ENCODE data around the gene GFRA1. TPM values are rescaled to one million over a fixed set of nuclear protein-coding genes. Genes with fewer than 3 reads are reported as not detected.

The GFRA1 gene
- total RNA-seq, 2 experiments from 2014 or later, result not detected

- Histone ChIP-seq H3K27me3 (ENCODE audit: control insufficient read depth in 1 of 2, insufficient read depth in 2 of 2, low read length in 2 of 2) (no peaks in the 10 kb centered on the region), H3K4me1 (ENCODE audit: insufficient read depth, low read length) (no peaks in the 10 kb centered on the region), H3K9me3 (ENCODE audit: control insufficient read depth in 1 of 2, insufficient read depth in 1 of 2, low read length in 2 of 2) (peaks cover 0 to 4% of the 10 kb centered on the region in 2 experiments), H3K4me3 (ENCODE audit: low read length) (no peak overlapping the region), H3K36me3 (ENCODE audit: insufficient read depth, low read length) (no peaks in the 10 kb centered on the region), H3K27ac (ENCODE audit: low read depth in 1 of 2, low read length in 2 of 2) (no peak overlapping the region)
- H3K36me3 Mint-ChIP-seq (ENCODE audit: low read depth), result no peaks in the 10 kb centered on the region
- ATAC-seq (ENCODE audit: poor library complexity), result no peak
- peaks cover 3% of the 10 kb centered on the region for H3K4me1 Mint-ChIP-seq (ENCODE audit: low read depth)
- ChIA-PET CTCF (no interaction called here), POLR2A (no interaction called here)
- no peak for TF ChIP-seq CTCF (IDR thresholded peaks at IDR 0.05)
- H3K4me3 Mint-ChIP-seq, result no peak overlapping the region
- peaks cover 4% of the 10 kb centered on the region for H3K27me3 Mint-ChIP-seq
- no peaks in the 10 kb centered on the region for H3K9me3 Mint-ChIP-seq
- DNase-seq, result no peak
- intact Hi-C loops (cut with DNase I, micrococcal nuclease), result no loop called here
- no peak overlapping the region for H3K27ac Mint-ChIP-seq
Observed at GRCh38 chr10:116141855-116142254, 131.2 kb downstream of the GFRA1 start.

- no peak overlapping the region for H3K27ac Mint-ChIP-seq
- ChIA-PET CTCF (no interaction called here), POLR2A (no interaction called here)
- intact Hi-C loops (cut with DNase I, micrococcal nuclease), result no loop called here
- Histone ChIP-seq H3K36me3 (ENCODE audit: insufficient read depth, low read length) (no peaks in the 10 kb centered on the region), H3K4me1 (ENCODE audit: insufficient read depth, low read length) (no peaks in the 10 kb centered on the region), H3K9me3 (ENCODE audit: control insufficient read depth in 1 of 2, insufficient read depth in 1 of 2, low read length in 2 of 2) (peaks cover 0 to 4% of the 10 kb centered on the region in 2 experiments), H3K4me3 (ENCODE audit: low read length) (no peak overlapping the region), H3K27me3 (ENCODE audit: control insufficient read depth in 1 of 2, insufficient read depth in 2 of 2, low read length in 2 of 2) (no peaks in the 10 kb centered on the region), H3K27ac (ENCODE audit: low read depth in 1 of 2, low read length in 2 of 2) (no peak overlapping the region)
- no peaks in the 10 kb centered on the region for H3K36me3 Mint-ChIP-seq (ENCODE audit: low read depth)
- peaks cover 4% of the 10 kb centered on the region for H3K27me3 Mint-ChIP-seq
- no peak overlapping the region for H3K4me3 Mint-ChIP-seq
- DNase-seq (no peak), ATAC-seq (ENCODE audit: poor library complexity) (no peak)
- no peaks in the 10 kb centered on the region for H3K9me3 Mint-ChIP-seq
- TF ChIP-seq CTCF (IDR thresholded peaks at IDR 0.05), result no peak
- no peaks in the 10 kb centered on the region for H3K4me1 Mint-ChIP-seq (ENCODE audit: low read depth)
Observed at GRCh38 chr10:116141246-116141645, 131.8 kb downstream of the GFRA1 start.

- no peak overlapping the region for H3K4me3 ChIP-seq (ENCODE audit: low read length)
- H3K4me3 Mint-ChIP-seq, result no peak overlapping the region
- intact Hi-C loops (cut with DNase I, micrococcal nuclease), result no loop called here
- POLR2A ChIA-PET, result no interaction called here
- H3K27me3 Mint-ChIP-seq, result peaks cover 4% of the 10 kb centered on the region
- H3K9me3 Mint-ChIP-seq, result no peaks in the 10 kb centered on the region
- CTCF ChIA-PET, result interaction anchor here (0.7 kb wide), 1 partner anchor 9 kb away, joined by 3 read pairs; no protein-coding TSS in a partner anchor
- no peak overlapping the region for H3K27ac Mint-ChIP-seq
- no peaks in the 10 kb centered on the region for H3K36me3 Mint-ChIP-seq (ENCODE audit: low read depth)
- no peak for TF ChIP-seq CTCF (IDR thresholded peaks at IDR 0.05)
- DNase-seq (no peak), ATAC-seq (ENCODE audit: poor library complexity) (no peak)
- no peak overlapping the region for H3K27ac ChIP-seq (ENCODE audit: low read depth in 1 of 2, low read length in 2 of 2)
- no peaks in the 10 kb centered on the region for H3K4me1 ChIP-seq (ENCODE audit: insufficient read depth, low read length)
- H3K27me3 ChIP-seq (ENCODE audit: control insufficient read depth in 1 of 2, insufficient read depth in 2 of 2, low read length in 2 of 2), result no peaks in the 10 kb centered on the region
- no peaks in the 10 kb centered on the region for H3K36me3 ChIP-seq (ENCODE audit: insufficient read depth, low read length)
- peaks cover 0 to 4% of the 10 kb centered on the region in 2 experiments for H3K9me3 ChIP-seq (ENCODE audit: control insufficient read depth in 1 of 2, insufficient read depth in 1 of 2, low read length in 2 of 2)
- H3K4me1 Mint-ChIP-seq (ENCODE audit: low read depth), result no peaks in the 10 kb centered on the region
Observed at GRCh38 chr10:116139886-116140285, 133.1 kb downstream of the GFRA1 start.
